Measurements from ENCODE around the gene SLC16A10. TPM values are rescaled to one million over a fixed set of nuclear protein-coding genes. Genes with fewer than 3 reads are reported as not detected.
"Not testable (repeated sequence)": the region's sequence is repeated elsewhere in the genome, so short reads cannot be mapped to it uniquely, and the experiment has no call there.

The SLC16A10 gene
- polyA plus RNA-seq, 12 donors = 1.9 to 10.8 (median 6.2) TPM; not detected in 1

DNA sequence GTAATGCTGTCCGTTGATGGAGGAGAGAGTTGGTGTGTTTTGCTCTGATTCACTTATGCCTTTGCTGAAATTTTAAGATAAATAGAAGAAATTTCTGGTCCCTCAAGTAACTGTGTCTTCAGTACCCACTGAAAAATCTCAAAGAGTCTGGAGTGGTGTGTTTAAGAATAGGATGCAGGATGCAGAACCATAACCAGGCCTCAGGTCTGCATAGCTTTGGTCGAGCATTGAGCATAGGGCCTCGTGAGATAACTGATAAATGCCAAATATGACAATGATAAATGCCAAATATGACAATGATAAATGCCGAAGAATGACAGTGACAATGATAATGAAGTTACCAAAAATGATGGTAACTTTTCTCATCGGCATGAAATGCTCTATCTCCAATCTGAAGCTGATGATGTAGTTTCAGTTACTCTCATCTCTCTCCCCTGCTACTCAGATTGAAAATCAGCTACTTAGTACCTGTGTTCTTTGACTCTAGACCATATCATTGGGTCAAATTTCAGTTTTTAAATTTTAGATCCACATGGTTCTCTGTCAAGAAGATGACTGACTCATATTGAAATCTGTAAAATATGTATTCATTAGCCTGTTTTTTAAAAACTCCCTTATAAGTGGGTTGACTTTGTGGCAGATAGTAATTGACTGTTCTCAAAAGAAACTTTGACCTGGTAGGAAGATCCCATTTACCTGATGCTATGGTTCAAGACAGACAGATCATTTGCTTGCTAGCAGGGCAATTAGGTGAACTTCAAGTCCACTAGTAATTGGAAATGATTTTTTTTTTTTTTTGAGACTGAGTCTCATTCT lies 96.6 kb downstream of the SLC16A10 start:
- no peak for DNase-seq

DNA sequence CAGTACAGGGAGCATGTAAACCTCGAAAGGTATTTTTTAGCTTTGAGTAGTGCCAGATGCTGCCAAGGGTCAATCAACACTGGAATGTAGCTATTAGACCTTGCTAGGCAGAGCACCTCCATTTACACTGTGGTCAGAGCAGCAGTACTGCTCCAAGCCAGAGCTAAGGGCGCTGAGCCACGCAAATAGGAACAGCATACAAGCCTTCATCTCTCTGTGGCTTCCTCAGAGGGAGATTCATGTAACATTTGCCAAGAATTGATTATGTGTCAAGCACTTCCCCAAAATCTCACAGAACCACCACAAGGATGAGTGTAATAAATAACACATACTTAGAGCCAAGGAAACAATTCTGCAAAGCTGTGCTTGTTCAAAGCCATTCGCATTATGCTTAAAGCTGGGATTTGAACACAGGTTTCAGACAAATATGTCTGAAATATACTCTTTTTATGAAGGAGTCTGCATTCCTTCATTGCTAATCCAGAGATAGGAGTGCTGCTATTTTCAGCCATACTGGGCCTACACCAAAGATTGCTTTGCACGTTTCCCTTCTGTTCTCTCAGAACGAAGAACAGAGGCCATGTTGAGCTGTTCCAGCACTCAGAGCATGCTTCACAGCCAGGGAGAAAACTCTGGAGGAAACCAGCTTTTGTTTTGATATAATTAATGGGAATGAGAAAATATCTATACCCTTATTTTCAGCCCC lies 97.7 kb downstream of the SLC16A10 start:
- no peak for DNase-seq

DNA sequence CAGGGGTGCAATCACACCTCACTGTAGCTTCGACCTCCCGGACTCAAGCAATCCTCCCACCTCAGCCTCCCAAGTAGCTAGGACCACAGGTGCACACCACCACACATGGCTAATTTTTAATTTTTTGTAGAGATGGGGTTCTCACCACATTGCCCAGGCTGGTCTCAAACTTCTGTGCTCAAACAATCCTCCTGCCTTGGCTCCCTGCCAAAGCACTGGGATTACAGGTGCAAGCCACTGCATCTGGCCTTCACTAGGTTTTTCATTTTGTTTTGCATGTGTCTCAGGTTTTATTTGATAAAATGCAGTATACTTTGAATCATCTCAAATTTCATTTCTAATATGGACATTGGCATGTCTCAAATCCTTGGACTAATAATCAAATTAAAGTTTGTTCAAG lies 98.7 kb downstream of the SLC16A10 start:
- DNase-seq = no peak

DNA sequence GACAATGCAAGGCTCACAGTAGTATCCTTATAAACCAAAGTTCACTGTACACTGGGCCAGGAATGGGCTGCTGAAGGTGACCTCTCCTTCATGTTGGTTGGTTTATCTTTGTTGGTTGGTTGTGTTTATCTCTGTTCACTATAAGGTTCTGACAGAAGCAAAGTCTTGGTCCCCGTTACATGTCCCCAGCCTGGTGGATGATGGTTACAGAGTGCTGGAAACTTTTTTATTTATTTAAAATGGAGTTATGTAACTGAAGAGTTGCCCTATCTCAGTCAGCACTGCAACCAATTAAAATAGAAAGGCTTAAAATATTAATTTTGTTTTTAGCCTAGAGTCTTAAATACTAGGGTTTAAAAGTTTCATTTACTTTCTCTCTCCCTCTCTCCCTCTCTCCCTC lies 100.6 kb downstream of the SLC16A10 start:
- DNase-seq = no peak

DNA sequence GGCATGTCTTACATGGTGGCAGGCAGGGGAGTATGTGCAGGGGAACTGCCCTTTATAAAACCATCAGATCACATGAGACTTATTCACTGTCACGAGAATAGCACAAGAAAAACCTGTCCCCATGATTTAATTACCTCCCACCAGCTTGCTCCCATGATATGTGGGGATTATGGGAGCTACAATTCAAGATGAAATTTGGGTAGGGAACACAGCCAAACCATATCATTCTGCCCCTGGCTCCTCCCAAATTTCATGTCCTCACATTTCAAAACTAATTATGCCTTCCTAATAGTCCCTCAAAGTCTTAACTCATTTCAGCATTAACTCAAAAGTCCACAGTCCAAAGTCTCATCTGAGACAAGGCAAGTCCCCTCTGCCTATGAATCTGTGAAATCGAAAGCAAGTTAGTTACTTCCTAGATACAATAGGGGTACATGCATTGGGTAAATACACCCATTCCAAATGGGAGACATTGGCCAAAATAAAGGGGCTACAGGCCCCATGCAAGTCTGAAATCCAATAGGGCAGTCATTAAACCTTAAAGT lies 102.4 kb downstream of the SLC16A10 start:
- not testable (repeated sequence) for DNase-seq

DNA sequence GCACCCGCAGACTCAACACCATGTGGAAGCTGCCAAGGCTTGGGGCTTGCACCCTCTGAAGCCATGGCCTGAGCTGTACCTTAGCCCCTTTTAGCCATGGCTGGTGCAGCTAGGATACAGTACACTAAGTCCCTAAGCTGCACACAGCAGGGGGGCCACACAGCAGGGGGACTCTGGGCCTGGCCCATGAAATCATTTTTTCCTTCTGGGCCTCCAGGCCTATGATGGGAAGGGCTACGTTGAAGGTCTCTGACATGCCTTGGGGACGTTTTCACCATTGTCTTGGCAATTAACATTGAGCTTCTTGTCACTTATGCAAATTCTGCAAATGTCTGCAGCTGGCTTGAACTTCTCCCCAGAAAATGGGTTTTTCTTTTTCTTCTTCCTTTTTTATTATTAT lies 103.3 kb downstream of the SLC16A10 start:
- DNase-seq = no peak

DNA sequence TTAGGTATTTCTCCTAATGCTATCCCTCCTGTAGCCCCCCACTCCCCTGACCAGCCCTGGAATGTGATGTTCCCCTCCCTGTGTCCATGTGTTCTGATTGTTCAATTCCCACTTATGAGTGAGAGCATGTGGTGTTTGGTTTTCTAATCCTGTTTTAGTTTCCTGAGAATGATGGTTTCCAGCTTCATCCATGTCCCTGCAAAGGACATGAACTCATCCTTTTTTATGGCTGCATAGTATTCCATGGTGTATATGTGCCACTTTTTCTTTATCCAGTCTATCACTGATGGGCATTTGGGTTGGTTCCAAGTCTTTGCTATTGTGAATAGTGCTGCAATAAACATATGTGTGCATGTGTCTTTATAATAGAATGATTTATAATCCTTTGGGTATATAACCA lies 103.8 kb downstream of the SLC16A10 start:
- not testable (repeated sequence) for DNase-seq

DNA sequence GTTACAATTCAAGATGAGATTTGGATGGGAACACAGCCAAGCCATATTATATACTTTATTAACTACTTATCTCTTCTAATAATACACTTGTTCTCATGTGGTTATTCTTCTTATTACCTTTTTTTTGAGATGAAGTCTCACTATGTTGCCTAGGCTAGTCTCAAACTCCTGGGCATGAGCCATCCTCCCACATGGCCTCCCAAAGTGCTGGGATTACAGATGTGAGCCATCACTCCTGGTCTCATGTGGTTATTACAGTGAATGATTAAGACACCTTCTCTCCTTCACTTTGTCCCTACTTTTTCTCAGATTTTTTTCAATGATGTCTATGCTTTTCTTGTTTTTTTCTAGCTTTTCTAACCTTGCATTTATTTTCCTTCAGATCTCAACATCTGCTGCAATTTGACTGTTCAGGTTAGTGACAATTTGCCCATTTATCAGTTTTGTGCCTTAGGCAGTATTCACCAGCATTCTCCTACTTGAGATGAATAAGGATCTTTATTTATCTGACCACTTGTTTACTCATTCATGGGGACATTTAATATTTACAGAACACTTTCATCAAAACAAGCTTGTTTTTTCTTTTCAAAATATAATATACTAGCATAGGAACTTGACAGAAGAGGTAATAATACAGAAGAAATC lies 105.7 kb downstream of the SLC16A10 start:
- no peak for DNase-seq

DNA sequence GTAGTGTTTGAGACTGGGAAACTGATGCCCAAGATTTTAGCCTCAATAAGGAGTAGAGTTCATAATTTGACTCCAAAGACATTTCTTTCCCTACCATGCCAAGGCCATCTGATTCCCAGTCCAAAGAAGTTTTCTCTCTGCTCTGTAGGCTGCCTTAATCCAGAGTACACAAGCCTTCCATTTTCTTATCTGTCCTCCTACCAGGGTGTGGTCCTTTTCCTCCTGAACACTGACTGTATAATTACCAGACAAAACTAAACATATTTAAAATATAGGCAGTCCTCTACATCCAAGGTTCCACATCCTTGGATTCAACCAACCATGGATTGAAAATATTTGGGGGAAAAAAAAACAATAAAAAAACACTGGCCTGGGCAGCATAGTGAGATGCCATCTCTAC lies 108.4 kb downstream of the SLC16A10 start:
- no peak for DNase-seq

DNA sequence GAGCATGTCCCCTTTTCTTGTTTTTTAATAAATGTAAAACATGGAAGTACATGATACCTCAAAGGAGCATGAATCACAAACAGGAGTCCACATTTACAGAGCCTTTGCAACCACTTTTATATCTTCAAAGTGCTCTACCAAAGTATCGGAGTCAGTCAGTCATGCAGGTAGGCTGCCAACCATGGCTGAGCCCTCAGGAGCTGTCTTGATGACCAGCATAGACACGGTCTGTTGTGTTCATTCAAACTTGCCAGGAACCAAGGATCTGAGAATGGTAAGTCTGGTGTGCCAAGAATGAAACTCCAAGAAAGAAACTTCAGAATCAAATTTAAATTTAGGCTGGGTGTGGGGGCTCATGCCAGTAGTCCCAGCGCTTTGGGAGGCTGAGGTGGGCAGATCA lies 111.5 kb downstream of the SLC16A10 start:
- no peak for DNase-seq

DNA sequence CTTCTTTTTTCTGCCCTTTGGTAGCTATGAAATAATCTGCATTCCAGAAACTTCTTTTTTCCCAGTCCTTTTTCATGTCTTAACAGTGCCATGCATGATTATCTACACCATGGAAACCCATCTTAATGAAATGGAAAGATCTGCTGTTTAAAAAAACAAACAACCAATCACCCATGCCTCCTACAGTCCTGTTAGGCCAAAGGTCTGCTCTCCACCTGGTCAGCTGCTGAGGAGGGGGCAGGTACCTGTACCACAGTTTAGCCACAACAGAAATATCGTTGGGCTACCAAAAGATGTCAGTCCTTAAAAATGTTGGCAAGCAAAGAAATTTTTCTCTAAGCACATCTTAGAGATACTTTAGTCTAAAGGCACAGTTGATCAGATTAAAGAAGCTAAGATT lies 112.6 kb downstream of the SLC16A10 start:
- no peak for DNase-seq

DNA sequence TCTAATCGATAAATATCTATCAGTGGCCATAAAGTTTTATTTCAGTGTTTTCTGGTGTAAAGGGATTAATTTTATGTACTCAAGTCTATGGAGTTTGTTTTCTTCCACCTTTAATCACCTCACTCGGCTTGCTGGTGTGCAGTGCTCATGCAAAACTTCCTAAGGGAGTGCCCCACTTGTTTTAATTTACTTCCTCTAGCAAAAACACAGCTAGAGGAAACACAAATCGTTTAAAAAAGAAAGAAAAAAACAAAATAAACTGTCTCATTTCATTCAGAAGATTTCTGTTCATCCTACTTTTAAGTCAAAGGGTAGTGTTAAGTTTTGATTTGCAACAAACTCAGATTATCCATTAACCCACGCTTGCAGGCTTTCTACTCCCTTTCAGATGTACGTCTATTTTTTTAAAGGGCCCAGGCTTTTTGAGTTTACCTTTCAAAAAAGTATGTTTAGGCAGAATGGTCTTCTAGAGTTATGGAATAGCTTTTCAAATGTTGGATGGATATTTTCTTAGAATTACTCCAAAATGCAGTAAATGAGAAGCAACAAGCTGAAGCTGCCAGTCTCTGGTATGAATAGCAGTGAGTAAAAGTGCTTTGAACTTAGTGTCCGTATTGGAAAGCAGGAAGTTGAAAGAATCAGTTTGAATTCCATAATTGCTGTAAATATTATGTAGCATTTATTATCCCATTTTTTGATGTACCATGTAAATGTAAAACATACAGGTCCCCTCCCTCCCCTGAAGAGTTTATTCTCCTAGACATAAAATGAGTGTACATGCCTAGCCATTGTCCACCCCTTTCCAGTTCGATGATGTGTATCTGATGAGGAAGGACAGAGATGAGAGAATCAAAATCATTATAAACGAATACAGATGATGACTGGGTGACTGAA lies 113.3 kb downstream of the SLC16A10 start:
- DNase-seq = no peak

DNA sequence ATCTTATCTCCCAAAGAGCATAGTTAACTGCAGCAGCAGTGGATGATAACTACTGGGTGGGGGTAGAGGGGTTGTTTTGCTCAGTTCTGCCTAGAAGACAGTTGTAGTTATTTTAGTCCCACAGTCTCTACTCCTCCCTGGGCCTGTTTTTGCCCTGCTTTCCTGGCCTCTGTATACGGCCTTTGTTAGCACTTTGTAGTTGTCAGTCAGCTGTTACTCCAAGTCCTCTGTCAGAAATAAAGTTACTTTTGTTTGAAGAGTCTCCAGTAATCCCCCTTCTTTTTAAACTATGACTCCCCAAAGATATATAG lies 113.9 kb downstream of the SLC16A10 start:
- no peak for DNase-seq

DNA sequence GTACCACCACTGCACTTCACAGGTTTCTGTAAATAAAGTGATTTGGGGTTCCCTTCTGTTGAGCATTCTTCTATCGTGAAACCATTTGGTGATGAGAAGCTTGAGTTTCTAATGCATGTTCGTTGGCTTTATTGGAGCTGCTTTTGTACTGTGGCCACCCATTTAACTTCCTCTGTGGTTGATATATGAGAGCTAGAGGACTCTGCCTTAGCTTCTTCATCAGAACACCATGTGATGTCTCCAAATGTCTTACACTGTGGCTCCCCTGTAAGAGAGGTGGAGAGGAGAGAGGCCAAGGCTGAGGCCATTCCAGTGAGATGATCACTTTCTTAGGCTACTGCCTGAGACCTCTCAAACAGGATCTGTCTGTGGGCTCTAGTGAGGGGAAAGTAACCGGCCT lies 114.5 kb downstream of the SLC16A10 start:
- DNase-seq = no peak

DNA sequence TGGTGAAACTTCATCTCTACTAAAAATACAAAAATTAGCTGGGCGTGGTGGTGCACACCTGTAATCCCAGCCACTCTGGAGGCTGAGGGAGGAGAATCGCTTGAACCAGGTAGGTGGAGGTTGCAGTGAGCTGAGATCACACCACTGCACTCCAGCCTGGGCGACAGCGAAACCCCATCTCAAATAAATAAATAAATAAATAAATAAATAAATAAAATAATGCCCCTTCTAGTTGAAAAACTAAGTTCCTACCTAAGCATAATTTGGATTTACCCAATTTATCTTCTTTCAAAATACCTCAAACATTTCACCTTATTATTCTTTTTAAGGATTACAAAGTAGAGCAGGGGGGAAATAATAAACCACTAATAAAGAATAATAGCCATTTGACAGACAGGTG lies 116.2 kb downstream of the SLC16A10 start:
- not testable (repeated sequence) for DNase-seq

DNA sequence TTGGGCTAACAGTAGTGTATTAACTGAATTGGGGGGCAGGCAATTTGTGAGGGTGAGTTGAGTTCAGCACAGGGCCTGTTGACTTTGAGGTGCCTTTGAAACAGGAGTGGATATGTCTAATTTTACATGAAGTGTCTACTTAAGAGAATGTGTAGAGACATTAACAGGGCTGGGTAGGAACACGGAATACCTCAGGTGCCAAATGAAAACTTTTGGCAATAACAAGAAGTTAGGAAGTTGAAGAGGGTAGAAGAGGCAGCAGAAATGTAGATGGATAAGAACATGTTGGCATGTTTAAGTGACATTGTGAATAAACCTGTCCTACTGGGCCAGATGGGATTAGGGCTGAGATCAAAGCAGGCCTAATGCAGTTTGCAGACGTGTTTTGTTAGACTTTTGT lies 117.0 kb downstream of the SLC16A10 start:
- no peak for DNase-seq

DNA sequence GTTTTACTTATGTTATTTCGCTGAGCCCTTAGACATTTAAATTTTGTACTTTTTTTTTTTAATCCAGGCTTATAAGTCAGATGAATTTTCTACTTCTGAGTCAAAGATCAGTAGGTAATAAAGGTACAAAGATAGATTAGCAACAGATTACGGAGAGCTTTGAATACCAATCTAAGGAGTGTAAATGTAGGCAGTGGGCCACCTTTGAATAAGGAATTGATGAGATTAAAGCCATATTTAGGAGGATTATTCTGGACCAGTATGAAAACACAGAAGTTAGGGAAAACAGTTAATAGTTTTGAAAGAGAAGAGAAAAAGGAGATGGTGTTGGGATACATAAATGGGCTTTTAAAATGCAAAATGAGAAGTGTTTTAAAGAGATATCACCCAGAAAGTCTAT lies 117.6 kb downstream of the SLC16A10 start:
- DNase-seq = no peak

DNA sequence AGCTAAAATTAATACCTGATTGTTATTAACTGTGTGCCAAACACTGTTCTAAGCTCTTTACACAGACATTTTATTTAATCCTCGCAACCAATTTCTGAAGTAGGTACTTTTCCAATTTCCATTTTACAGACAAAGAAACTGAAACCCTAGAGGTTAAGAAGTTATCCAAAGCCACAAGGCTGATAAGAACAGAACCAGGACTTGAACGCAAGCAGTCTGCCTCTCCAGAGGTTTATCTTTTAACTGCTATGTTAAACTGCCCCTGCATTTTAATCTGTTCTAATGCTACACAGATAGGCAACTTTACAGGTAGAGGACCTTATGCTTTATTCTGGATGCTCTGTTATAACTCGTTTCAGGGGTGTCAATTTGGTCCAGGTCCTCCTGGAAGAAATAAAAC lies 118.2 kb downstream of the SLC16A10 start:
- no peak for DNase-seq

DNA sequence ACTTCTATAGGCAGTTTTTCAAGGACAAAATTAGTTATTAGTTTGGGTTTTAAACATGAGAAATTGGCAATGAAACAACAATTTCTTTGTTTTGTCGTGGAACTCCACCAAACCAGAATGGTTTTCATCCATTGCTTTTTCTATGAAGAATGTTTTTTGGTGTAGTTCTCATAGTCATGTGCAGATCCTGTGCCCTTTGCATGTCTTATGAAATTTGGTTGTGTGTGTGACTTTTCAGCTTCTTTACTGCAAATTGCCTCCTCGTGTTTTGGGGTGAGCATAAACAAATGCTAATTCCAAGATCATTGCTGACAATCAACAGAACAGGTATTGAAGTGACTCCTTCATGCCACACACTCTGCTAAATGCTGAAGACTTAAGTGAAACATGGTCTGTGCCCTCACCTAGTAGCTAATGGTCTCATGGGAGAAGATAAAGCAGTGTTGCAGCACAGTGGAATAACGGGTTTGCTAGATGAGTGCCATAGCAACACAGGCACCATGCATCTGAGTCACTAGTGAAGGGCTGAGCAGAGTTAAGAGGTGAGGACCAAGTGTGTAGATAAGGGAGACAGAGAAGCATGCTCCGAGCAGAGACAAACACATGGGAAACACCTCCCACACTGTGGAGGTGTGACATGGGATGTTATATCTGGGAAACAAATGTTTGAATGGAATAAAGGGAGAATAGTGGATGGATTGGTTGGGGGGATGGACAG lies 120.0 kb downstream of the SLC16A10 start:
- DNase-seq = no peak

DNA sequence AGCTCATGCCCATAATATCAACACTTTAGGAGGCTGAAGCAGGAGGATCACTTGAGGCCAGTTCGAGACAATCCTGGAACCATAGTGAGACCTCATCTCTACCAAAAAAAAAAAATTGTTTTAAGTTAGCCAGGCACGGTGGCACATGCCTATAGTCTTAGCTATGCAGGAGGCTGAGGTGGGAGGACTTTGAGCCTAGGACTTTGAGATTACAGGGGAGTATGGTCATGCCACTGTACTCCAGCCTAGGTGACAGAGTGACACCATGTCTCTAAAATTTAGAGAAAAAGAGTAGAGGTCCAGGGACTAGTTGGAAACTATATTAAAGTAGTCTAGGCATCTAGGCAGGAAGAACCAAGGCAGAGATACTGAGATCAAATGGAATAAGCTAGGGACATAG lies 121.6 kb downstream of the SLC16A10 start:
- DNase-seq = no peak

DNA sequence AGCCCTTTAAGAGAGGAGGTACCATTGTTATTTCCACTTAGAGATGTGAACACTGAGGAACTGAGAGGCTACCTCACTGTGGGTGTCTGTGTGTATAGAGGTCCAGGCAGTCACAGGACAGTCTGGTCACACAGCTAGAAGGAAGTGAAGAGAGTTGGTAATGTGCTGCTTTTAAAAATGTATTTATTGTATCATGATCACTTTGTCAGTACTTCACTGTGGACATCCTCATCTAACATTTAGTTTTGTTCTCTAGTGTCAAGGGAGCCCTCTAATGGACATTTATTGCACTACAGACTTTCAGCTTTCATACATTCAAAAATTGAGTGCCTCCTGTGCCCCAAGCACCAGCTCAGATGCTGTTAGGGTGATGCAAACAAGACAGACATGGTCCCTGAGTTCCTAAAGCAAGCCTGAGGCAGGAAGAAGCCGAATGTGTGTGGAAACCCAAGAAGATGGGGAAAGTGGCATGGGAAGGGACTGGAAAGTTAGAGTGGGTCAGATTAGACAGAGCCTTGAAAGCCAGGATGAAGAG lies 123.0 kb downstream of the SLC16A10 start:
- DNase-seq = peak; percentile 52

Measured in muscle of arm (tissue), 12 donors.